ENCODE measurements around the gene PTPRN2.
"Not testable (repeated sequence)": the region's sequence is repeated elsewhere in the genome, so short reads cannot be mapped to it uniquely, and the experiment has no call there.

Gene PTPRN2

DNA sequence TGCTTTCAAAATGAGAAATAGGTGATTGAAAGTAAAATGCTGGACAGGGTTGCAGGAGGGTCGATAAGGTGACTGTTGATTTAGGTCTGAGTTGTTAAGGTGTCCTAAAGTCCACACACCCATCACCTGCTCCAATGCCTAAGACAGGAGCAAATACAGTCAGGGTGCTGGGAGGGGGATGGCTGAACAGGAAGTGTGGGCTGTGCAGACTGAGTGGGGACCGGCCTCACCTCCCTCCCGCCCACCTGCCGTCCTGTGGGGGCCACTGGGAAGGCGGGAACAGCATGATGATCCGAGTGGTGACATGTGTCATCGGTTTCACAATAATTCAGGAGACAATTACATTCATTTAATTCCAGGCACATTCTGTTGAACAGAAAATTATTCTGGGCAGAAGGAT is 990.1 kb downstream of the PTPRN2 start:
- DNase-seq (ENCODE audit: low read depth) = no peak
- TF ChIP-seq, protein P1, sequence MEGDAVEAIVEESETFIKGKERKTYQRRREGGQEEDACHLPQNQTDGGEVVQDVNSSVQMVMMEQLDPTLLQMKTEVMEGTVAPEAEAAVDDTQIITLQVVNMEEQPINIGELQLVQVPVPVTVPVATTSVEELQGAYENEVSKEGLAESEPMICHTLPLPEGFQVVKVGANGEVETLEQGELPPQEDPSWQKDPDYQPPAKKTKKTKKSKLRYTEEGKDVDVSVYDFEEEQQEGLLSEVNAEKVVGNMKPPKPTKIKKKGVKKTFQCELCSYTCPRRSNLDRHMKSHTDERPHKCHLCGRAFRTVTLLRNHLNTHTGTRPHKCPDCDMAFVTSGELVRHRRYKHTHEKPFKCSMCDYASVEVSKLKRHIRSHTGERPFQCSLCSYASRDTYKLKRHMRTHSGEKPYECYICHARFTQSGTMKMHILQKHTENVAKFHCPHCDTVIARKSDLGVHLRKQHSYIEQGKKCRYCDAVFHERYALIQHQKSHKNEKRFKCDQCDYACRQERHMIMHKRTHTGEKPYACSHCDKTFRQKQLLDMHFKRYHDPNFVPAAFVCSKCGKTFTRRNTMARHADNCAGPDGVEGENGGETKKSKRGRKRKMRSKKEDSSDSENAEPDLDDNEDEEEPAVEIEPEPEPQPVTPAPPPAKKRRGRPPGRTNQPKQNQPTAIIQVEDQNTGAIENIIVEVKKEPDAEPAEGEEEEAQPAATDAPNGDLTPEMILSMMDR (IDR thresholded peaks at IDR 0.05; ENCODE audit: low read depth, low read length, missing control alignments) = no peak

DNA sequence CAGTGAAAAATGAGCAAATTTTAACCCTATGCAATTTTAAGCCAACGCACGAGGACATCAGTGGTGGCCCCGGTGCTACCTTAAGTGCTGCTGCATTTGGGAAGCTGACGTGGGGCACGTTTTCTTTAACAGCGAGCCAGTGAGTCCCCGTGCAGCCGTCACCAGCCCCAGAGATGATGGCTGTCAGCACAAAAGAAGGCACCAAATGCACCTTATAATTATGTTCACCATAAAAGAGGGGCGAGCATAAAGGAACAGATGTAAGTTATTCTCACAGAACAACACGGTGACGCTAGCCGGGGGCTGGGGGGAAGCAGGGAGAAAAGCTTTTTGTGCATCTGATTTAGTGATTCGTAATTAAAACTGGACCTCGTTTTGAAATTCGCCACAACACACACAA is 990.7 kb downstream of the PTPRN2 start:
- TF ChIP-seq, protein P1 (IDR thresholded peaks at IDR 0.05; ENCODE audit: low read depth, low read length, missing control alignments) = no peak
- no peak for DNase-seq (ENCODE audit: low read depth)
- H3K4me3 ChIP-seq (ENCODE audit: low read depth, low read length) = no peak overlapping the region

More for the DNA sequence above, 990.1 kb downstream of the PTPRN2 start:
- no peak overlapping the region for H3K4me3 ChIP-seq (ENCODE audit: low read depth, low read length)

DNA sequence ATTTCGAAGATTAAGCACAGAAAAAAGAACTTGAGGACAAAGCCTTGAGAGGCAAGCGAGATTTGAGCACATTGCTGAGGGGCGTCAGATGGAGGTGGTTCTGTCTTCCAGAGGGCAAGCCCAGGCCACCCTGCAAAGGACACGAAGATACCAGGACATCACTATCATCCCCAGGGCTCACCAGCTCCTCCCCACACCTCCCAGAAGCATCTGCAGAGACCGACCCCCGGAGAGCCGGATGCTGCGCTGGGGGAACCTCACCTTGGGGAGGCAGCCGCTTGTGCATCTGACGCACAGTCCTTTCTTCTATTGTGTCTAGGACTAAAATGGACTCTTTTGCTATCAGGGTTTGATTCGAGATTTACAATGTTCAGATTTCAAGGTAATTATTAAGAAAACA is 991.2 kb downstream of the PTPRN2 start:
- DNase-seq (ENCODE audit: low read depth) = no peak
- TF ChIP-seq, protein P1 (IDR thresholded peaks at IDR 0.05; ENCODE audit: low read depth, low read length, missing control alignments) = no peak
- H3K4me3 ChIP-seq (ENCODE audit: low read depth, low read length) = no peak overlapping the region

DNA sequence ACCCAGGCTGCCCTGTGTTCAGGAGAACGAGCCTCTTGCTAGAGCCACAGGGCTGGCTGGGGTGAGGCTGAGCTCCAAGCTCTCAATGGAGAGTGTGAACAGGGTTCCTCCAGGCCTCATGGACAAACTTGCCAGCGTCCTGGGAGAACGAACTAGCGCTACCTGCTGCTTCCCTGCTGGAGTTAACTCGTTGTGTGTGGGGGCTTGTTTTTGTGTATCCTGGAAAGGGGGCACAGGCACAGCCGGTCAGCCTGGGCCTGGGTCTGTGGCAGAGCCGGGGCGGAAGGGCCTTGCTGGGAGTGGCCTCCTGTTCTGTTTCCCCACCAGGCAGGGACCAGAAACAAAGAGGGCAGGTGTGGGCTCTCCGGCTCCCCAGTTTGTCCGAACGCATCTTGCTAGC is 991.6 kb downstream of the PTPRN2 start:
- TF ChIP-seq, protein P1 (IDR thresholded peaks at IDR 0.05; ENCODE audit: low read depth, low read length, missing control alignments) = no peak
- no peak for DNase-seq (ENCODE audit: low read depth)

DNA sequence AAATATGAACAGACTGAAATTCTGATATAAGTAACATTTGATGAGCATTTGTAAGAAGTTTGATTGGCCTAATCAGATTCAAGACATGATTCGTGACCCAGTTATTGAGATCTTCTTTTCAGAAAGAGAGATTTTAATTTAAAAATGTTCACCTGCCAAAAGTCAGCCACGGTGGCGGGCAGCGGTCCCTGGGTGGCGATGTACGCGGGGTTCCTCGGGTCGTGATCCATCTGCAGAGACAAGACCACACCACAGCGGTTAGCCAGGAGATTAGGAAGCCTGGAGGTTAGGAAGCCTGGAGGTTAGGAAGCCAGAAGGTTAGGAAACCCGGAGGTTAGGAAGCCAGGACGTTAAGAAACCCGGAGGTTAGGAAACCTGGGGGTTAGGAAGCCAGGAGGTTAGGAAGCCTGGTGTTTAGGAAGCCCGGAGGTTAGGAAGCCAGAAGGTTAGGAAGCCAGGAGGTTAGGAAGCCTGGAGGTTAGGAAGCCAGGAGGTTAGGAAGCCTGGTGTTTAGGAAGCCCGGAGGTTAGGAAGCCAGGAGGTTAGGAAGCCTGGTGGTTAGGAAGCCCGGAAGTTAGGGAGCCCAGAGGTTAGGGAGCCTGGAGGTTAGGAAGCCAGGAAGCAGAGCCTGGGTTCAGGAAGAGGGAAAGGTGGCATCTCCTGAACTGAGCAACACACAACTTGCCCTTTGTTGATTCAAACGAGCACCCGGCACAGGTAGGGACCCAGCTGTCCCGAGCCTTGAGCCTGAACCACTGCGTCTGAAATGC is 992.4 kb downstream of the PTPRN2 start:
- no peak for DNase-seq (ENCODE audit: low read depth)
- TF ChIP-seq, protein P1 (IDR thresholded peaks at IDR 0.05; ENCODE audit: low read depth, low read length, missing control alignments) = no peak
- H3K4me3 ChIP-seq (ENCODE audit: low read depth, low read length) = no peak overlapping the region

More for the DNA sequence above, 991.6 kb downstream of the PTPRN2 start:
- no peak overlapping the region for H3K4me3 ChIP-seq (ENCODE audit: low read depth, low read length)

DNA sequence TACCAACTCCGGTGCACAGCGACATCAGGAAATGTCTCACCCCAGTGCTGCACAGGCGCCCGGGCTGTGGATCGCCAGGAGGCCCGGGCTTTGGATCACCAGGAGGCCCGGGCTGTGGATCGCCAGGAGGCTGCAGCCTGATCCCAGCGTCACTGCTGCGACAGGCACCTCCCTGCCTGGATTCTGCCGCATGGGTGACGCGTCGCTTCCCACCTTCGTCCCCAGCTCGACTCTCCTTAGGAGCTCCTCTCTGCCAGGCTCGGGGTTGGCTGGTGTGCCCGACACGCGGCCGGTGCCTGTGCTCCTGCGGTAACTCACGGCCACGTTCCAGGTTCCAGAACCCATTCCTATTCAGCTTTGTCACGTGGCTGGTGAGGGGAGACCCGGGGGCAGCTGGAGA is 993.3 kb downstream of the PTPRN2 start:
- no peak for DNase-seq (ENCODE audit: low read depth)
- no peak overlapping the region for H3K4me3 ChIP-seq (ENCODE audit: low read depth, low read length)
- TF ChIP-seq, protein P1 (IDR thresholded peaks at IDR 0.05; ENCODE audit: low read depth, low read length, missing control alignments) = no peak

DNA sequence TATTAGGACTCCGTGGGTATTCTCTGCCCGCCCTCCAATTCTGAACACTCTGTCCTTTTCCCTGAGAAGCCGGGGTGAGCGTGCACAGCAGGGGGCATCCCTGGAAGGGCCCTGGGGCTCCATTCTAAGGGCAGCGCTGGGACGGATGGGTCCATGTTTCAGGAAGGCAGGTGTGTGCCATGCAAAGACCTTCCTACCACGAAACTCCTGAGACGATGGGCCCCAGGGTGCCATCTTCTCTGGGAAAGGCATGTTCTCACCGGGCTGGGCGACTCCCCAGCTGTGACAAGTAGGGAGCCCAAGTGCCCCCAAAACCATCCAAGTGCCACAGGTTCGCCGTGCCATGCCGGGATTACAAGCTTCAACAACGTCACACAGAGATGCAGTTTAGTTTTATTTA is 994.1 kb downstream of the PTPRN2 start:
- no peak overlapping the region for H3K4me3 ChIP-seq (ENCODE audit: low read depth, low read length)
- no peak for DNase-seq (ENCODE audit: low read depth)
- TF ChIP-seq, protein P1 (IDR thresholded peaks at IDR 0.05; ENCODE audit: low read depth, low read length, missing control alignments) = no peak

DNA sequence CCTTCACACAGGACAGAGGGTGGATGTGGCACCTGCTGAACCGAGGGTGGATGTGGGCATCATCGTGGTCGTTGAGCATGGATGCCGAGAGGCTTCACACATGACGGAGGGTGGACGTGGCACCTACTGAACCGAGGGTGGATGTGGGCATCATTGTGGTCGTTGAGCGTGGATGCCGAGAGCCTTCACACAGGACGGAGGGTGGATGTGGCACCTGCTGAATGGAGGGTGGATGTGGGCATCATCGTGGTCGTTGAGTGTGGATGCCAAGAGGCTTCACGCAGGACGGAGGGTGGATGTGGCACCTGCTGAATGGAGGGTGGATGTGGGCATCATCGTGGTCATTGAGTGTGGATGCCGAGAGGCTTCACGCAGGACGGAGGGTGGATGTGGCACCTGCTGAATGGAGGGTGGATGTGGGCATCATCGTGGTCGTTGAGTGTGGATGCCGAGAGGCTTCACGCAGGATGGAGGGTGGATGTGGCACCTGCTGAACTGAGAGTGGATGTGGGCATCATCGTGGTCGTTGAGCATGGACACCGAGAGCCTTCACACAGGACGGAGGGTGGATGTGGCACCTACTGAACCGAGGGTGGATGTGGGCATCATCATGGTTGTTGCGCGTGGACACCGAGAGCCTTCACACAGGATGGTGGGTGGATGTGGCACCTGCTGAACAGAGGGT is 994.8 kb downstream of the PTPRN2 start:
- DNase-seq (ENCODE audit: low read depth); H3K4me3 ChIP-seq (ENCODE audit: low read depth, low read length): not testable (repeated sequence)
